ENCODE measurements around the gene INO80.

GRCh38 chr15:40964634-40965033 is 151.4 kb downstream of the INO80 start:
- TF ChIP-seq POLR2A (IDR thresholded peaks at IDR 0.05) (no peak), CTCF (IDR thresholded peaks at IDR 0.05) (no peak)
